Measurements from ENCODE around the gene TMCC3.

Gene TMCC3

DNA sequence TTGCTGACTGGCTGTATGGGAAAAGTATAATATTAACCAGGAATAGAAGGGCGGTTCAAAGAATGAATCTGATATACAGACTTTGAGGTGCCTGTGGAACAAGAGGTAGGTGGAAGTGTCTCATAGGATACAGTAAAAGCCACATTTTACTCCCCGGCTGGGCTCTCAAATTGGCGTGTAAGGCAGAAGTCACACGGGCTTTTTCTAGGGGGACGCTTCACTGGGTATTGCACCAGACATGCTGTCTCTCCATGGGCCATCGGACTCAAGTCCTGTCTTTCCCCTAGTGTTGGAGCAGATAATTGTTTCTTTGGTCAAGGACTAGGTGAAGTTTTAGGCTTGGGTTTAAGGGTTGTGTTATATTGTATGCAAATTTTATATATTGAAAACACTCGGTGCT is 9.1 kb downstream of the TMCC3 start:
- DNase-seq (ENCODE audit: extremely low spot score) = no peak
- CTCF ChIA-PET = interaction anchor here (1.2 to 1.9 kb wide), 3 partner anchors 8 to 80 kb away, joined by 3 to 5 read pairs (median 4); partner anchors contain the start of gene TMCC3
- TF ChIP-seq, protein P1, sequence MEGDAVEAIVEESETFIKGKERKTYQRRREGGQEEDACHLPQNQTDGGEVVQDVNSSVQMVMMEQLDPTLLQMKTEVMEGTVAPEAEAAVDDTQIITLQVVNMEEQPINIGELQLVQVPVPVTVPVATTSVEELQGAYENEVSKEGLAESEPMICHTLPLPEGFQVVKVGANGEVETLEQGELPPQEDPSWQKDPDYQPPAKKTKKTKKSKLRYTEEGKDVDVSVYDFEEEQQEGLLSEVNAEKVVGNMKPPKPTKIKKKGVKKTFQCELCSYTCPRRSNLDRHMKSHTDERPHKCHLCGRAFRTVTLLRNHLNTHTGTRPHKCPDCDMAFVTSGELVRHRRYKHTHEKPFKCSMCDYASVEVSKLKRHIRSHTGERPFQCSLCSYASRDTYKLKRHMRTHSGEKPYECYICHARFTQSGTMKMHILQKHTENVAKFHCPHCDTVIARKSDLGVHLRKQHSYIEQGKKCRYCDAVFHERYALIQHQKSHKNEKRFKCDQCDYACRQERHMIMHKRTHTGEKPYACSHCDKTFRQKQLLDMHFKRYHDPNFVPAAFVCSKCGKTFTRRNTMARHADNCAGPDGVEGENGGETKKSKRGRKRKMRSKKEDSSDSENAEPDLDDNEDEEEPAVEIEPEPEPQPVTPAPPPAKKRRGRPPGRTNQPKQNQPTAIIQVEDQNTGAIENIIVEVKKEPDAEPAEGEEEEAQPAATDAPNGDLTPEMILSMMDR (IDR thresholded peaks at IDR 0.05; ENCODE audit: control extremely low read depth, extremely low read depth, low read depth, missing control alignments) = no peak
- POLR2A ChIA-PET = no interaction called here

DNA sequence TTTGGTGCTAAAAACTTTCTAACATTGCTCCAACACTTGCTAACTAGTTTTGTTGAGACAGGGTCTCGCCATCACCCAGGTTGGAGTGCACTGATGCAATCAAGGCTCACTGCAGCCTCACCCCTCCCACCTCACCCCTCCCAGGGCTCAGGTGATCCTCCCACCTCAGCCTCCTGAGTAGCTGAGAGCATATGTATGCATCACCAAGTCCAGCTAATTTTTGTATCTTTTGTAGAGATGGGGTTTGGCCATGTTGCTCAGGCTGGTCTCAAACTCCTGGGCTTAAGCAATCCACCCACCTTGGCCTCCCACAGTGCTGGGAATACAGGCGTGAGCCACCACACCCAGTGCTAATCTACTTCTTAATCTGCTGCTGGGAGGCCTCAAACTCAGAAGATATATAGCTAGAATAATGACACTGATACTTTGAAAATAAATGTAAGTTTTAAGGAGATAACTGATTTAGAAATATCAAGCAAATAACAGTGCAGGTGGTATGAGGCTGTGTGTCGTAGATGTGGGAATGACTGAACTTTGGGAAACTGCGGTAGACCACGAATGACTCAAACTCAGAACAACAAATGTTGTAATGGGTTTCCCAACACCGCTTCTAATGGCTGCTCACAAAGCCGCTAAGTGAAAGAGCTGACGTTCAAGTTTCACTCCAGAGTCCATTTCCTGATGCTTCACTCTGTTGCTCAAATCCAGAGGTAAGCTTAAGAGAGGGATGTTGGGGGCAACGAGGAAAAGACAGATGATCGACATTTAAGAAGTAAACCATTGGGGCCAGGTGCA is 10.0 kb downstream of the TMCC3 start:
- peak; percentile 69 for DNase-seq (ENCODE audit: extremely low spot score)
- CTCF ChIA-PET = interaction anchor here (1.2 to 1.9 kb wide), 4 partner anchors 9 to 81 kb away, joined by 3 to 5 read pairs (median 4); partner anchors contain the start of gene TMCC3
- TF ChIP-seq, protein P1 (IDR thresholded peaks at IDR 0.05; ENCODE audit: control extremely low read depth, extremely low read depth, low read depth, missing control alignments) = no peak
- POLR2A ChIA-PET = no interaction called here

DNA sequence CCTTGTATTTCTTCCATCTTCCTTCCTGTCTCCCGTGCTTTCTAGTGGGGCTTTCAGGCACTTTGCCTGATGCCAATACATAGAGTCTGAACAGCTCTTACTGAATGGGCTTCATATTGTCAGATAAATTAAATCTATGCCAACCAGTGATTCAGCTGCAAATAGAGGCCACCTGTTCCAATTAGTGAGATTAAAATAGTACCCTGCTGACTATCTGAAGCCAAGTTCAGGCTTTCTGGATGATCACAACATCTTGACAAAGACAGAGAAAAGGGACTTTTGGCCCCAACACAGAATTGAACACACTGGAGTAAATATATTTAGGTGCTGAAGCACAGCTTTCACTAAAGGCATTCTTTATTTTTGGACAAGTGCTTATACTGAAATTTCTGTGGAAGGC is 11.8 kb downstream of the TMCC3 start:
- ChIA-PET CTCF (interaction anchor here (1.1 to 2.4 kb wide), 4 partner anchors 9 to 17 kb away, joined by 3 to 9 read pairs (median 6); no protein-coding TSS in a partner anchor), POLR2A (no interaction called here)
- no peak for DNase-seq (ENCODE audit: extremely low spot score)
- TF ChIP-seq, protein P1 (IDR thresholded peaks at IDR 0.05; ENCODE audit: control extremely low read depth, extremely low read depth, low read depth, missing control alignments) = no peak

DNA sequence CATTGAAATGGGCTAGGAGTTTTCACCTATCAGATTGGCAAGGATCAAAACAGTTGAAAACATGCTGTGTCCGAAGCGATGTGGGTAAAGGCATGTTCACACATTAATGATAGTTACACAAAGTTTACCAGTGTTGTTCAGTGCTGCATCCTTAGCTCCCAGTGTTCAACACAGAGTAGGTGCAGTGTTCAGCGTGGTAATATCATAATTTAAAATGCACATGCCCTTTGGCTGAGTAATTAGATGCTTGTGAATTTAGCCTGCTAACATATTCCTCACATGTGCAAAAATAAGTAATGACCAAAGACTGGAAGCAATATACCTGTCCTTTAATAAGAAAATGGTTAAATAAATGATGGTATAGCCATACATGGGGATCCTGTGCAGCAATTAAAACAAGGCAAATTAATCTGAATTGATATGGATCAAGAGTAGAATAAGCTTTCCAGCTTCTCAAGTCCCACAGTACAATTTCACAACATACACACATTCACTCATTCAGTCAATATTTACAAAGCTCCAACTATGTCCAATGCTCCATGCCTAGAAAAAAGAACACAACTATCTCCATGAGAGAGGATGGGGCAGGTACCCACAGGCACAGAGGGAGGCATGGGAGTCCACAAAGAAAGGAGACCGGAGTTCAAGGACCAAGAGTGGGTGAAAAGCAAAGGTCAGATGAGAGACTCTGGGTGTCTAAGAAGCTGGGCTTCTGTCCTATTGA is 12.8 kb downstream of the TMCC3 start:
- POLR2A ChIA-PET = no interaction called here

DNA sequence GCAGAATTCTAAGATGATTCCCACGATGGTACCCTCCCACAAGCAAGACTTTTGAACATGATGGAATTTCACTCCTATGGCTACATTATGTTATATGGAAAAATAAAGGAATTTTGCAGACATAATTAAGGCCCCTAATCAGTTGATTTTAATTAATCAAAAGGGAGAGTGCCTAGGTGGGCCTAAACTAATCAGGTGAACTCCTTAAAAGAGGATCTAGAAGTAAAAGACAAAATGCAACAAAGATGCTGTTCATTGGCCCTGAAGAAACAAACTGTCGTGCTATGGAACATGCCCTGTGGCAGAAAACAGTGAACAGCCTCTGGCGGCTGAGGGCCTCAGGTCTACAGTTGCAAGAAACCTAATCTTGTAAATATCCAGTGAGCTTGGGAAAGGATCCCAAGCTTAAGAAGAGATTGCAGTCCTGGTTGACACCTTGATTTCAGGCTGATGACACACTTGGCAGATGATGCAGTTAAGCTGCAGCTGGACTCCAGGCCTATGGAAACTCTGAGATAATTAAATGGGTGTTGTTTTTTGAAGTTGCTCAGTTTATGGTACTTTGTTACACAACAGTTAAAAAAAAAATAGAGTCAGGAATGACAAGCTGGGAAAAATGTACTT is 13.8 kb downstream of the TMCC3 start:
- DNase-seq (ENCODE audit: extremely low spot score) = no peak
- TF ChIP-seq, protein P1 (IDR thresholded peaks at IDR 0.05; ENCODE audit: control extremely low read depth, extremely low read depth, low read depth, missing control alignments) = no peak
- ChIA-PET CTCF (interaction anchor here (1.1 to 2.4 kb wide), 5 partner anchors 9 to 237 kb away, joined by 3 to 9 read pairs (median 6); no protein-coding TSS in a partner anchor), POLR2A (no interaction called here)

More for the DNA sequence above, 12.8 kb downstream of the TMCC3 start:
- TF ChIP-seq, protein P1 (IDR thresholded peaks at IDR 0.05; ENCODE audit: control extremely low read depth, extremely low read depth, low read depth, missing control alignments) = no peak
- no peak for DNase-seq (ENCODE audit: extremely low spot score)
- CTCF ChIA-PET = interaction anchor here (1.1 to 2.4 kb wide), 6 partner anchors 9 to 236 kb away, joined by 3 to 9 read pairs (median 5); no protein-coding TSS in a partner anchor

DNA sequence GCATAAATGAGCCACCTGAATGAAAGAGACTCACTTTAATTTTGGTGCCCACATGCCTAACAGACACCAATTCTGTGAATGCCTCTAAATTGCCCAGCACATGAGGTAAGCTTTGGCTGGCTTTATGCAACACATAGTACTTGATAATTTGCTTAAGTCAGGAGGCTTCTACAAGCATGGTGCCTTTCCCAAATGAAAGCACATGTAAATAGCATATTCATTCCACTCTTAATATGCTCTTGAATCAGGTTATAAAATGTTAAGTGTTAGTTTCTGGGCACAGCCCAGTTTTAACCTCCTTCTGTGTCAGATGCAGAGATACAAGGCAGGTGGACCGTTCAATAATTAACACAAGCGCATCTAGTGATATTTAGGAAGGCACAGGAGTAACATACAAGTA is 15.6 kb downstream of the TMCC3 start:
- no peak for DNase-seq (ENCODE audit: extremely low spot score)
- TF ChIP-seq, protein P1 (IDR thresholded peaks at IDR 0.05; ENCODE audit: control extremely low read depth, extremely low read depth, low read depth, missing control alignments) = no peak
- CTCF ChIA-PET = no interaction called here
- POLR2A ChIA-PET = no interaction called here

Data from GM10248 (cell line).